Muscle of leg (tissue), 11 donors: ENCODE results near the gene NET1. TPM values are rescaled to one million over a fixed set of nuclear protein-coding genes. Genes with fewer than 3 reads are reported as not detected.
A peak's percentile ranks its signal among the peaks of the same experiment; 100 is the strongest.

Source experiments
- DNase-seq: peaks from one replicate; pipeline ENCODE4 v3.0.0; 2013
- H3K27ac ChIP-seq: one replicate; pipeline ENCODE4 v1.5.1; 2013; ENCODE audit warnings: mild to moderate bottlenecking, low read length, control low read depth
- H3K27me3 ChIP-seq: one replicate; pipeline ENCODE4 v1.6.1; 2013; ENCODE audit warnings: low read length; ENCODE audit not compliant: control insufficient read depth, insufficient read depth
- H3K36me3 ChIP-seq: one replicate; pipeline ENCODE4 v1.6.1; 2013; ENCODE audit warnings: low read length; ENCODE audit not compliant: control insufficient read depth, insufficient read depth
- H3K4me1 ChIP-seq: one replicate; pipeline ENCODE4 v1.6.1; 2013; ENCODE audit warnings: low read length; ENCODE audit not compliant: control insufficient read depth, insufficient read depth
- H3K4me3 ChIP-seq: one replicate; pipeline ENCODE4 v1.5.1; 2013; ENCODE audit warnings: low read length, control low read depth
- H3K9me3 ChIP-seq: replicated peaks from 2 replicates; pipeline ENCODE4 v1.6.1; 2013; ENCODE audit warnings: low read depth, low read length; ENCODE audit not compliant: control insufficient read depth
- WGBS: methylation state at CpG from one replicate; pipeline ENCODE4 v1.1.5; 2013; ENCODE audit warnings: missing lambda C conversion rate; ENCODE audit not compliant: insufficient coverage; 5-methylcytosine and 5-hydroxymethylcytosine counted together
- polyA plus RNA-seq, 8 donors: library from polyadenylated mRNA; unstranded; fragments of 120-200 nt; gene quantifications; one replicate each; pipeline versions ENCODE4 v1.2.1 to v1.2.3, GENCODE V29; 2013; ENCODE audit warnings: inconsistent platforms in 1 of 8, low replicate concordance in 1 of 8; ENCODE audit not compliant: insufficient read length in 8 of 8, insufficient read depth in 1 of 8
- total RNA-seq: library from RNA; stranded (reverse); fragments of 120-200 nt; gene quantifications from one replicate; pipeline ENCODE4 v1.2.4, GENCODE V29; 2013

The NET1 gene
- total and polyA plus RNA-seq, 9 donors = 87.4 to 127 (median 104) TPM

- Histone ChIP-seq H3K36me3 (no peaks in the 10 kb centered on the region), H3K9me3 (no peaks in the 10 kb centered on the region), H3K4me1 (no peaks in the 10 kb centered on the region), H3K27ac (no peak overlapping the region), H3K4me3 (no peak overlapping the region), H3K27me3 (no peaks in the 10 kb centered on the region)
- WGBS = no CpG with 5 or more reads among the region's 2 CpGs
- no peak for DNase-seq
Measured at GRCh38 chr10:5440206-5440605, 27.8 kb downstream of the NET1 start.

GRCh38 chr10:5441106-5441505 lies 28.7 kb downstream of the NET1 start:
- Histone ChIP-seq H3K9me3 (no peaks in the 10 kb centered on the region), H3K4me3 (no peak overlapping the region), H3K36me3 (no peaks in the 10 kb centered on the region), H3K4me1 (no peaks in the 10 kb centered on the region), H3K27ac (no peak overlapping the region), H3K27me3 (no peaks in the 10 kb centered on the region)
- 86% methylated on average over 4 of the region's 4 CpGs for WGBS
- DNase-seq = no peak

GRCh38 chr10:5442065-5442989 lies 30.0 kb downstream of the NET1 start:
- H3K4me3 ChIP-seq = no peak overlapping the region
- no peaks in the 10 kb centered on the region for H3K4me1 ChIP-seq
- H3K27me3 ChIP-seq = no peaks in the 10 kb centered on the region
- peak; percentile 68 for DNase-seq
- H3K9me3 ChIP-seq = no peaks in the 10 kb centered on the region
- H3K36me3 ChIP-seq = no peaks in the 10 kb centered on the region
- H3K27ac ChIP-seq = no peak overlapping the region
- WGBS = no CpG with 5 or more reads among the region's 9 CpGs

- Histone ChIP-seq H3K9me3 (no peaks in the 10 kb centered on the region), H3K27me3 (no peaks in the 10 kb centered on the region), H3K36me3 (no peaks in the 10 kb centered on the region), H3K4me1 (no peaks in the 10 kb centered on the region), H3K27ac (no peak overlapping the region), H3K4me3 (no peak overlapping the region)
- WGBS = no CpG with 5 or more reads among the region's 1 CpG
- DNase-seq = no peak
Measured at GRCh38 chr10:5442990-5443370, 30.6 kb downstream of the NET1 start.

- WGBS = no CpG with 5 or more reads among the region's 1 CpG
- no peak overlapping the region for H3K4me3 ChIP-seq
- H3K27me3 ChIP-seq = no peaks in the 10 kb centered on the region
- H3K9me3 ChIP-seq = no peaks in the 10 kb centered on the region
- no peaks in the 10 kb centered on the region for H3K4me1 ChIP-seq
- no peaks in the 10 kb centered on the region for H3K36me3 ChIP-seq
- DNase-seq = no peak
- H3K27ac ChIP-seq = no peak overlapping the region
Measured at GRCh38 chr10:5443429-5443828, 31.1 kb downstream of the NET1 start.

GRCh38 chr10:5445006-5445405 lies 32.6 kb downstream of the NET1 start:
- 83% methylated on average over 5 of the region's 5 CpGs for WGBS
- Histone ChIP-seq H3K4me1 (no peaks in the 10 kb centered on the region), H3K9me3 (no peaks in the 10 kb centered on the region), H3K4me3 (no peak overlapping the region), H3K36me3 (no peaks in the 10 kb centered on the region), H3K27me3 (no peaks in the 10 kb centered on the region), H3K27ac (no peak overlapping the region)
- DNase-seq = no peak

- Histone ChIP-seq H3K36me3 (no peaks in the 10 kb centered on the region), H3K4me3 (peak overlapping the region; percentile 53), H3K27ac (peak overlapping the region; percentile 82), H3K4me1 (peaks cover 2% of the 10 kb centered on the region), H3K9me3 (no peaks in the 10 kb centered on the region), H3K27me3 (no peaks in the 10 kb centered on the region)
- 0% methylated on average over 19 of the region's 23 CpGs for WGBS
- peak; percentile 95 for DNase-seq
Measured at GRCh38 chr10:5446390-5446926, 34.1 kb downstream of the NET1 start.

GRCh38 chr10:5447056-5447455 lies 34.7 kb downstream of the NET1 start:
- Histone ChIP-seq H3K36me3 (peaks cover 2% of the 10 kb centered on the region), H3K9me3 (no peaks in the 10 kb centered on the region), H3K27me3 (no peaks in the 10 kb centered on the region), H3K27ac (peak overlapping the region; percentile 82), H3K4me1 (peaks cover 2% of the 10 kb centered on the region), H3K4me3 (peak overlapping the region; percentile 53)
- DNase-seq = peak; percentile 50
- WGBS = no CpG with 5 or more reads among the region's 3 CpGs

- no peaks in the 10 kb centered on the region for H3K27me3 ChIP-seq
- no CpG with 5 or more reads among the region's 5 CpGs for WGBS
- H3K27ac ChIP-seq = peak overlapping the region; percentile 82
- peak overlapping the region; percentile 53 for H3K4me3 ChIP-seq
- H3K4me1 ChIP-seq = peaks cover 2% of the 10 kb centered on the region
- DNase-seq = peak; percentile 63
- no peaks in the 10 kb centered on the region for H3K9me3 ChIP-seq
- peaks cover 5% of the 10 kb centered on the region for H3K36me3 ChIP-seq
Measured at GRCh38 chr10:5447611-5448071, 35.3 kb downstream of the NET1 start.

- H3K4me3 ChIP-seq = peak overlapping the region; percentile 53
- H3K36me3 ChIP-seq = peaks cover 11% of the 10 kb centered on the region
- DNase-seq = peak; percentile 34
- H3K27ac ChIP-seq = peak overlapping the region; percentile 82
- no peaks in the 10 kb centered on the region for H3K9me3 ChIP-seq
- no CpG with 5 or more reads among the region's 4 CpGs for WGBS
- H3K4me1 ChIP-seq = peaks cover 2% of the 10 kb centered on the region
- no peaks in the 10 kb centered on the region for H3K27me3 ChIP-seq
Measured at GRCh38 chr10:5448333-5449001, 36.1 kb downstream of the NET1 start.
